ENCODE measurements around the gene FER1L5.

- TF ChIP-seq CTCF (IDR thresholded peaks at IDR 0.05; ENCODE audit: low read depth, low read length, poor library complexity, severe bottlenecking) (no peak), EZH2phosphoT487 (IDR thresholded peaks at IDR 0.05; ENCODE audit: borderline replicate concordance, low read length) (no peak)
Measured at GRCh38 chr2:96648306-96648930, 5.9 kb downstream of the FER1L5 start.
